SK-N-SH (cell line): ENCODE results near the gene CCDC178. TPM values are rescaled to one million over a fixed set of nuclear protein-coding genes. Genes with fewer than 3 reads are reported as not detected.

Source experiments
- CTCF ChIA-PET: fragments of 300-600, 350-600 bp; formaldehyde crosslinking; extraction: SDS; loops from one replicate; lab custom pipeline; 2021; lab: Yijun Ruan, JAX
- POLR2A ChIA-PET: fragments of 350-600 bp; sonication (Branson Sonifier 250); formaldehyde crosslinking; extraction: SDS; loops from one replicate; lab custom pipeline; 2020; ENCODE audit warnings: antibody characterized with exemption, inconsistent platforms; lab: Yijun Ruan, JAX
- DNase-seq: peaks from one replicate; pipeline ENCODE4 v3.0.0; 2012
- H2AFZ ChIP-seq: fragments of 200-600 bp; sonication (generic); 2 replicates; pipeline ENCODE4 v1.8.1; 2016; ENCODE audit warnings: antibody characterized with exemption, mild to moderate bottlenecking, low read depth
- H3F3A ChIP-seq: fragments of 200-600 bp; sonication (generic); replicated peaks from 2 replicates; pipeline ENCODE3; 2016; ENCODE audit warnings: antibody characterized with exemption, mild to moderate bottlenecking; ENCODE audit not compliant: insufficient read depth
- H3K27ac ChIP-seq, 2 experiments: fragments of 200-500 bp in 1 of 2; fragments of 200-600 bp in 1 of 2; sonication (Bioruptor generic) in 1 of 2; sonication (generic), shearing (Covaris generic) in 1 of 2; 2 replicates each; pipeline versions ENCODE4 v1.5.1 to v1.6.1; 2014 to 2016; ENCODE audit warnings: low read depth in 2 of 2, inconsistent platforms in 1 of 2, low read length in 1 of 2, mild to moderate bottlenecking in 1 of 2, mixed read lengths in 1 of 2
- H3K27me3 ChIP-seq: fragments of 200-600 bp; sonication (generic), shearing (Covaris generic); 2 replicates; pipeline ENCODE4 v1.6.1; 2016; ENCODE audit warnings: mixed run types; ENCODE audit not compliant: insufficient read depth
- H3K36me3 ChIP-seq, 2 experiments: fragments of 200-500 bp in 1 of 2; fragments of 200-600 bp in 1 of 2; sonication (Bioruptor generic) in 1 of 2; sonication (generic) in 1 of 2; replicated peaks in 1 of 2; 2 replicates each; pipeline versions ENCODE3 to v1.5.1; 2014 to 2016; ENCODE audit warnings: low read length in 1 of 2, mild to moderate bottlenecking in 1 of 2; ENCODE audit not compliant: insufficient read depth in 2 of 2, control insufficient read depth in 1 of 2
- H3K4me1 ChIP-seq, 2 experiments: fragments of 200-500 bp in 1 of 2; fragments of 200-600 bp in 1 of 2; sonication (Bioruptor generic) in 1 of 2; sonication (generic), shearing (Covaris generic) in 1 of 2; 2 replicates each; pipeline versions ENCODE4 v1.5.1 to v1.6.1; 2014 to 2016; ENCODE audit warnings: low read depth in 1 of 2, low read length in 1 of 2, mixed run types in 1 of 2; ENCODE audit not compliant: insufficient read depth in 2 of 2, control insufficient read depth in 1 of 2
- H3K4me2 ChIP-seq: fragments of 200-600 bp; sonication (generic), shearing (Covaris generic); 2 replicates; pipeline ENCODE4 v1.6.1; 2017; ENCODE audit warnings: mixed run types
- H3K4me3 ChIP-seq, 2 experiments: fragments of 200-500 bp in 1 of 2; fragments of 200-600 bp in 1 of 2; sonication (Bioruptor generic) in 1 of 2; sonication (generic), shearing (Covaris generic) in 1 of 2; 2 replicates each; pipeline versions ENCODE4 v1.5.1 to v1.8.1; 2014 to 2016; ENCODE audit warnings: low read depth in 2 of 2, inconsistent platforms in 1 of 2, low read length in 1 of 2, mild to moderate bottlenecking in 1 of 2, mixed read lengths in 1 of 2, moderate library complexity in 1 of 2
- H3K79me2 ChIP-seq: fragments of 200-600 bp; sonication (generic); 2 replicates; pipeline ENCODE4 v1.8.1; 2017; ENCODE audit warnings: mild to moderate bottlenecking; ENCODE audit not compliant: insufficient read depth
- H3K9ac ChIP-seq: fragments of 200-600 bp; sonication (generic); 2 replicates; pipeline ENCODE4 v1.6.1; 2017; ENCODE audit warnings: mixed run types
- H3K9me2 ChIP-seq: fragments of 200-600 bp; sonication (generic); 2 replicates; pipeline ENCODE4 v1.6.1; 2017; ENCODE audit warnings: mixed run types
- H3K9me3 ChIP-seq: fragments of 200-600 bp; sonication (generic); 2 replicates; pipeline ENCODE4 v1.6.1; 2017; ENCODE audit warnings: mixed run types, mild to moderate bottlenecking, moderate library complexity
- H4K20me1 ChIP-seq: fragments of 200-600 bp; sonication (generic); 2 replicates; pipeline ENCODE4 v1.6.1; 2017; ENCODE audit warnings: mild to moderate bottlenecking, mixed run types; ENCODE audit not compliant: insufficient read depth
- EZH2phosphoT487 ChIP-seq: fragments of 200-600 bp; sonication (generic); IDR thresholded peaks from 2 replicates; pipeline ENCODE4 v1.6.1; 2017; ENCODE audit warnings: low read depth, mixed run types, mild to moderate bottlenecking, antibody characterized with exemption, moderate library complexity, borderline replicate concordance
- FOXJ3 ChIP-seq: sonication (generic); formaldehyde crosslinking; IDR thresholded peaks from 2 replicates; pipeline ENCODE4 v1.5.1; 2020; ENCODE audit warnings: mild to moderate bottlenecking, missing genetic modification reagents
- MEF2A ChIP-seq: IDR thresholded peaks from 2 replicates; pipeline ENCODE4 v1.4.0; 2012; ENCODE audit warnings: low read depth, borderline replicate concordance
- MXI1 ChIP-seq: IDR thresholded peaks from 2 replicates; pipeline ENCODE4 v1.6.1; 2012; ENCODE audit warnings: mild to moderate bottlenecking, low read depth, low read length, improper control_type of control experiment
- POLR2AphosphoS5 ChIP-seq: IDR thresholded peaks from 2 replicates; pipeline ENCODE4 v1.6.1; 2012; ENCODE audit warnings: low read depth, low read length
- RCOR1 ChIP-seq: fragments of 150-350 bp; IDR thresholded peaks from 2 replicates; pipeline ENCODE4 v1.6.1; 2017; ENCODE audit warnings: antibody characterized with exemption, low read length
- SIN3A ChIP-seq: IDR thresholded peaks from 2 replicates; pipeline ENCODE4 v1.6.1; 2012; ENCODE audit warnings: low read depth, mild to moderate bottlenecking, low read length, moderate library complexity, borderline replicate concordance
- SMC3 ChIP-seq: IDR thresholded peaks from 2 replicates; pipeline ENCODE4 v1.6.1; 2012; ENCODE audit warnings: low read depth, low read length, improper control_type of control experiment
- TAF1 ChIP-seq: IDR thresholded peaks from 2 replicates; pipeline ENCODE4 v1.6.1; 2012; ENCODE audit warnings: low read depth, mild to moderate bottlenecking, low read length, moderate library complexity, borderline replicate concordance
- TCF12 ChIP-seq: IDR thresholded peaks from 2 replicates; pipeline ENCODE4 v1.4.0; 2012
- WGBS: methylation state at CpG from one replicate; pipeline ENCODE4 v1.1.6; 2017; ENCODE audit warnings: low lambda C conversion rate; 5-methylcytosine and 5-hydroxymethylcytosine counted together
- polyA plus RNA-seq, 3 experiments: library from polyadenylated mRNA; depleted of rRNA; stranded (reverse); fragments of >200 nt; gene quantifications; 2 replicates each; pipeline ENCODE4 v1.2.3, GENCODE V29; 2012
- TF ChIP-seq, protein P1 (sequence below): fragments of 200-600 bp; sonication (generic); IDR thresholded peaks from 2 replicates; pipeline ENCODE4 v1.6.1; 2017; ENCODE audit warnings: antibody characterized with exemption, mild to moderate bottlenecking, moderate library complexity
- TF ChIP-seq, protein P2 (sequence below): IDR thresholded peaks from 2 replicates; pipeline ENCODE4 v1.4.0; 2012; ENCODE audit warnings: low read depth, borderline replicate concordance
- TF ChIP-seq, protein P3 (sequence below): IDR thresholded peaks from 2 replicates; pipeline ENCODE4 v1.4.0; 2012; ENCODE audit warnings: low read depth
- TF ChIP-seq, protein P4 (sequence below): IDR thresholded peaks from 2 replicates; pipeline ENCODE4 v1.4.0; 2012; ENCODE audit warnings: low read depth, borderline replicate concordance
- TF ChIP-seq, protein P5 (sequence below): IDR thresholded peaks from 2 replicates; pipeline ENCODE4 v1.6.1; 2012; ENCODE audit warnings: mild to moderate bottlenecking, low read depth, low read length, moderate library complexity

Gene CCDC178
- polyA plus RNA-seq, 1 of the 3 experiments (the other 2 are of a cell fraction): not detected

DNA sequence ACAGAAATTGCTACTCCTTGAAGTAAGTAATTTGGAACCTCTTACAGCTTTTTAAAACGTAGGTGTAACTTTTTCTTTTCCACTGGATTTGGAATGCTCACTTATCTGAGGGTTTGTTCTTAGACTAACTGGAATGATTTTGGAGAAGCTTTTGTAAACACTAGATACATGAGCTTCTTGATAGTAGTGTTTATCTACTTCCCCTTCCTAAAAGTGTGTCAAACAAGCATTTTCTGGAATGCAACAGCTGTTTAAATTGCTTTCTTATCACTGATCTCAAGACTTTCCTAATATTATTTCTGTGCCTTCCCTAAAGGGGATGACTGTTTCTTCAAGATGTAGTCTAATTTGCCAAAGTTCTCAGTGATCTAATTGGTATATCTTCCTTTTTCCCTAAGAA lies 282.6 kb downstream of the CCDC178 start:
- Histone ChIP-seq H3K4me3 (no peak overlapping the region), H3K4me1 (no peaks in the 10 kb centered on the region), H3K4me2 (no peak overlapping the region), H3K79me2 (no peaks in the 10 kb centered on the region), H2AFZ (no peak overlapping the region), H3K36me3 (no peaks in the 10 kb centered on the region), H4K20me1 (no peaks in the 10 kb centered on the region), H3K27ac (no peak overlapping the region), H3K9me3 (no peaks in the 10 kb centered on the region), H3F3A (no peaks in the 10 kb centered on the region), H3K9me2 (no peaks in the 10 kb centered on the region), H3K27me3 (no peaks in the 10 kb centered on the region), H3K9ac (no peak overlapping the region)
- ChIA-PET POLR2A (no interaction called here), CTCF (no interaction called here)
- TF ChIP-seq SIN3A (no peak), POLR2AphosphoS5 (no peak), SMC3 (no peak), MXI1 (no peak), FOXJ3 (CRISPR knock-in tag) (no peak), TCF12 (no peak), TAF1 (no peak), RCOR1 (no peak), EZH2phosphoT487 (no peak), MEF2A (no peak)
- TF ChIP-seq, protein P1, sequence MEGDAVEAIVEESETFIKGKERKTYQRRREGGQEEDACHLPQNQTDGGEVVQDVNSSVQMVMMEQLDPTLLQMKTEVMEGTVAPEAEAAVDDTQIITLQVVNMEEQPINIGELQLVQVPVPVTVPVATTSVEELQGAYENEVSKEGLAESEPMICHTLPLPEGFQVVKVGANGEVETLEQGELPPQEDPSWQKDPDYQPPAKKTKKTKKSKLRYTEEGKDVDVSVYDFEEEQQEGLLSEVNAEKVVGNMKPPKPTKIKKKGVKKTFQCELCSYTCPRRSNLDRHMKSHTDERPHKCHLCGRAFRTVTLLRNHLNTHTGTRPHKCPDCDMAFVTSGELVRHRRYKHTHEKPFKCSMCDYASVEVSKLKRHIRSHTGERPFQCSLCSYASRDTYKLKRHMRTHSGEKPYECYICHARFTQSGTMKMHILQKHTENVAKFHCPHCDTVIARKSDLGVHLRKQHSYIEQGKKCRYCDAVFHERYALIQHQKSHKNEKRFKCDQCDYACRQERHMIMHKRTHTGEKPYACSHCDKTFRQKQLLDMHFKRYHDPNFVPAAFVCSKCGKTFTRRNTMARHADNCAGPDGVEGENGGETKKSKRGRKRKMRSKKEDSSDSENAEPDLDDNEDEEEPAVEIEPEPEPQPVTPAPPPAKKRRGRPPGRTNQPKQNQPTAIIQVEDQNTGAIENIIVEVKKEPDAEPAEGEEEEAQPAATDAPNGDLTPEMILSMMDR: no peak
- TF ChIP-seq, protein P2, sequence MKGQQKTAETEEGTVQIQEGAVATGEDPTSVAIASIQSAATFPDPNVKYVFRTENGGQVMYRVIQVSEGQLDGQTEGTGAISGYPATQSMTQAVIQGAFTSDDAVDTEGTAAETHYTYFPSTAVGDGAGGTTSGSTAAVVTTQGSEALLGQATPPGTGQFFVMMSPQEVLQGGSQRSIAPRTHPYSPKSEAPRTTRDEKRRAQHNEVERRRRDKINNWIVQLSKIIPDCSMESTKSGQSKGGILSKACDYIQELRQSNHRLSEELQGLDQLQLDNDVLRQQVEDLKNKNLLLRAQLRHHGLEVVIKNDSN: no peak
- TF ChIP-seq, protein P3, sequence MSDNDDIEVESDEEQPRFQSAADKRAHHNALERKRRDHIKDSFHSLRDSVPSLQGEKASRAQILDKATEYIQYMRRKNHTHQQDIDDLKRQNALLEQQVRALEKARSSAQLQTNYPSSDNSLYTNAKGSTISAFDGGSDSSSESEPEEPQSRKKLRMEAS: no peak
- TF ChIP-seq, protein P4, sequence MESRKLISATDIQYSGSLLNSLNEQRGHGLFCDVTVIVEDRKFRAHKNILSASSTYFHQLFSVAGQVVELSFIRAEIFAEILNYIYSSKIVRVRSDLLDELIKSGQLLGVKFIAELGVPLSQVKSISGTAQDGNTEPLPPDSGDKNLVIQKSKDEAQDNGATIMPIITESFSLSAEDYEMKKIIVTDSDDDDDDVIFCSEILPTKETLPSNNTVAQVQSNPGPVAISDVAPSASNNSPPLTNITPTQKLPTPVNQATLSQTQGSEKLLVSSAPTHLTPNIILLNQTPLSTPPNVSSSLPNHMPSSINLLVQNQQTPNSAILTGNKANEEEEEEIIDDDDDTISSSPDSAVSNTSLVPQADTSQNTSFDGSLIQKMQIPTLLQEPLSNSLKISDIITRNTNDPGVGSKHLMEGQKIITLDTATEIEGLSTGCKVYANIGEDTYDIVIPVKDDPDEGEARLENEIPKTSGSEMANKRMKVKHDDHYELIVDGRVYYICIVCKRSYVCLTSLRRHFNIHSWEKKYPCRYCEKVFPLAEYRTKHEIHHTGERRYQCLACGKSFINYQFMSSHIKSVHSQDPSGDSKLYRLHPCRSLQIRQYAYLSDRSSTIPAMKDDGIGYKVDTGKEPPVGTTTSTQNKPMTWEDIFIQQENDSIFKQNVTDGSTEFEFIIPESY: no peak
- TF ChIP-seq, protein P5, sequence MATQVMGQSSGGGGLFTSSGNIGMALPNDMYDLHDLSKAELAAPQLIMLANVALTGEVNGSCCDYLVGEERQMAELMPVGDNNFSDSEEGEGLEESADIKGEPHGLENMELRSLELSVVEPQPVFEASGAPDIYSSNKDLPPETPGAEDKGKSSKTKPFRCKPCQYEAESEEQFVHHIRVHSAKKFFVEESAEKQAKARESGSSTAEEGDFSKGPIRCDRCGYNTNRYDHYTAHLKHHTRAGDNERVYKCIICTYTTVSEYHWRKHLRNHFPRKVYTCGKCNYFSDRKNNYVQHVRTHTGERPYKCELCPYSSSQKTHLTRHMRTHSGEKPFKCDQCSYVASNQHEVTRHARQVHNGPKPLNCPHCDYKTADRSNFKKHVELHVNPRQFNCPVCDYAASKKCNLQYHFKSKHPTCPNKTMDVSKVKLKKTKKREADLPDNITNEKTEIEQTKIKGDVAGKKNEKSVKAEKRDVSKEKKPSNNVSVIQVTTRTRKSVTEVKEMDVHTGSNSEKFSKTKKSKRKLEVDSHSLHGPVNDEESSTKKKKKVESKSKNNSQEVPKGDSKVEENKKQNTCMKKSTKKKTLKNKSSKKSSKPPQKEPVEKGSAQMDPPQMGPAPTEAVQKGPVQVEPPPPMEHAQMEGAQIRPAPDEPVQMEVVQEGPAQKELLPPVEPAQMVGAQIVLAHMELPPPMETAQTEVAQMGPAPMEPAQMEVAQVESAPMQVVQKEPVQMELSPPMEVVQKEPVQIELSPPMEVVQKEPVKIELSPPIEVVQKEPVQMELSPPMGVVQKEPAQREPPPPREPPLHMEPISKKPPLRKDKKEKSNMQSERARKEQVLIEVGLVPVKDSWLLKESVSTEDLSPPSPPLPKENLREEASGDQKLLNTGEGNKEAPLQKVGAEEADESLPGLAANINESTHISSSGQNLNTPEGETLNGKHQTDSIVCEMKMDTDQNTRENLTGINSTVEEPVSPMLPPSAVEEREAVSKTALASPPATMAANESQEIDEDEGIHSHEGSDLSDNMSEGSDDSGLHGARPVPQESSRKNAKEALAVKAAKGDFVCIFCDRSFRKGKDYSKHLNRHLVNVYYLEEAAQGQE: no peak
- 0% methylated on average over 1 of the region's 1 CpG for WGBS
- no peak for DNase-seq
